Loucy (cell line): ENCODE results near the gene ACVR2A.

Experiments
- H2AFZ ChIP-seq: fragments of 200-600 bp; sonication (generic); 2 replicates; pipeline ENCODE4 v1.6.0; 2016; ENCODE audit warnings: antibody characterized with exemption, mild to moderate bottlenecking, low read length, moderate library complexity
- H3F3A ChIP-seq: fragments of 200-600 bp; 2 replicates; pipeline ENCODE4 v1.6.0; 2016; ENCODE audit warnings: antibody characterized with exemption, low read depth, mild to moderate bottlenecking
- H3K27me3 ChIP-seq: fragments of 200-600 bp; sonication (generic); 2 replicates; pipeline ENCODE4 v1.6.1; 2014; ENCODE audit warnings: low read length, mild to moderate bottlenecking; ENCODE audit not compliant: insufficient read depth, poor library complexity, severe bottlenecking
- H3K36me3 ChIP-seq: fragments of 200-600 bp; sonication (generic); 2 replicates; pipeline ENCODE4 v1.6.1; 2016; ENCODE audit warnings: low read length; ENCODE audit not compliant: insufficient read depth
- H3K4me1 ChIP-seq: fragments of 200-600 bp; sonication (generic); 2 replicates; pipeline ENCODE4 v1.5.1; 2014; ENCODE audit warnings: low read length, mild to moderate bottlenecking; ENCODE audit not compliant: insufficient read depth, poor library complexity, severe bottlenecking
- H3K4me2 ChIP-seq: fragments of 200-600 bp; sonication (generic); 2 replicates; pipeline ENCODE4 v1.6.0; 2014; ENCODE audit warnings: antibody characterized with exemption, low read length, low read depth, mild to moderate bottlenecking; ENCODE audit not compliant: poor library complexity, severe bottlenecking
- H3K4me3 ChIP-seq: fragments of 200-600 bp; sonication (generic); 2 replicates; pipeline ENCODE4 v1.5.1; 2014; ENCODE audit warnings: low read length, mild to moderate bottlenecking, mixed read lengths; ENCODE audit not compliant: poor library complexity, severe bottlenecking
- H3K79me2 ChIP-seq: fragments of 200-600 bp; sonication (generic); 2 replicates; pipeline ENCODE4 v1.6.1; 2014; ENCODE audit warnings: low read length; ENCODE audit not compliant: insufficient read depth
- H3K9ac ChIP-seq: fragments of 200-600 bp; sonication (generic); 2 replicates; pipeline ENCODE4 v1.6.0; 2014; ENCODE audit warnings: mild to moderate bottlenecking, low read depth, low read length, moderate library complexity; ENCODE audit not compliant: poor library complexity, severe bottlenecking
- H3K9me2 ChIP-seq: fragments of 200-600 bp; sonication (generic); replicated peaks from 2 replicates; pipeline ENCODE4 v1.6.1; 2016; ENCODE audit warnings: low read depth, low read length, mixed read lengths
- H3K9me3 ChIP-seq: fragments of 200-600 bp; sonication (generic); 2 replicates; pipeline ENCODE4 v1.6.1; 2014; ENCODE audit warnings: mild to moderate bottlenecking, antibody characterized with exemption, low read length, low read depth; ENCODE audit not compliant: insufficient read depth
- H4K20me1 ChIP-seq: fragments of 200-600 bp; sonication (generic); 2 replicates; pipeline ENCODE4 v1.6.0; 2014; ENCODE audit warnings: antibody characterized with exemption, low read length, mild to moderate bottlenecking; ENCODE audit not compliant: insufficient read depth, poor library complexity, severe bottlenecking
- EZH2phosphoT487 ChIP-seq: fragments of 200-600 bp; IDR thresholded peaks from 2 replicates; pipeline ENCODE4 v1.6.1; 2018; ENCODE audit warnings: antibody characterized with exemption, mild to moderate bottlenecking, moderate library complexity, borderline replicate concordance
- TF ChIP-seq, protein P1 (sequence below): fragments of 200-600 bp; sonication (generic); conservative IDR thresholded peaks from 2 replicates; pipeline ENCODE4 v1.5.1; 2014; ENCODE audit warnings: mild to moderate bottlenecking, antibody characterized with exemption, low read length

ACVR2A gene

GRCh38 chr2:147844697-147845410 lies at the start of gene ACVR2A:
TSS of gene ACVR2A (plus strand) at chr2:147845029. CDS start at chr2:147845153, 124 bp downstream.
- TF ChIP-seq, protein P1, sequence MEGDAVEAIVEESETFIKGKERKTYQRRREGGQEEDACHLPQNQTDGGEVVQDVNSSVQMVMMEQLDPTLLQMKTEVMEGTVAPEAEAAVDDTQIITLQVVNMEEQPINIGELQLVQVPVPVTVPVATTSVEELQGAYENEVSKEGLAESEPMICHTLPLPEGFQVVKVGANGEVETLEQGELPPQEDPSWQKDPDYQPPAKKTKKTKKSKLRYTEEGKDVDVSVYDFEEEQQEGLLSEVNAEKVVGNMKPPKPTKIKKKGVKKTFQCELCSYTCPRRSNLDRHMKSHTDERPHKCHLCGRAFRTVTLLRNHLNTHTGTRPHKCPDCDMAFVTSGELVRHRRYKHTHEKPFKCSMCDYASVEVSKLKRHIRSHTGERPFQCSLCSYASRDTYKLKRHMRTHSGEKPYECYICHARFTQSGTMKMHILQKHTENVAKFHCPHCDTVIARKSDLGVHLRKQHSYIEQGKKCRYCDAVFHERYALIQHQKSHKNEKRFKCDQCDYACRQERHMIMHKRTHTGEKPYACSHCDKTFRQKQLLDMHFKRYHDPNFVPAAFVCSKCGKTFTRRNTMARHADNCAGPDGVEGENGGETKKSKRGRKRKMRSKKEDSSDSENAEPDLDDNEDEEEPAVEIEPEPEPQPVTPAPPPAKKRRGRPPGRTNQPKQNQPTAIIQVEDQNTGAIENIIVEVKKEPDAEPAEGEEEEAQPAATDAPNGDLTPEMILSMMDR: no peak
- no peak for TF ChIP-seq EZH2phosphoT487
- no peak within 1 kb of the TSS for H2AFZ ChIP-seq
- no peaks in the 10 kb centered on the region for H4K20me1 ChIP-seq
- no peaks in the 10 kb centered on the region for H3K4me1 ChIP-seq
- no peak within 1 kb of the TSS for H3K4me3 ChIP-seq
- H3K27me3 ChIP-seq: no peaks in the 10 kb centered on the region
- no peak within 1 kb of the TSS for H3K4me2 ChIP-seq
- H3K79me2 ChIP-seq: no peaks in the 10 kb centered on the region
- H3F3A ChIP-seq: no peaks in the 10 kb centered on the region
- no peaks in the 10 kb centered on the region for H3K9me2 ChIP-seq
- no peak within 1 kb of the TSS for H3K9ac ChIP-seq
- H3K36me3 ChIP-seq: no peaks in the 10 kb centered on the region
- no peaks in the 10 kb centered on the region for H3K9me3 ChIP-seq

DNA sequence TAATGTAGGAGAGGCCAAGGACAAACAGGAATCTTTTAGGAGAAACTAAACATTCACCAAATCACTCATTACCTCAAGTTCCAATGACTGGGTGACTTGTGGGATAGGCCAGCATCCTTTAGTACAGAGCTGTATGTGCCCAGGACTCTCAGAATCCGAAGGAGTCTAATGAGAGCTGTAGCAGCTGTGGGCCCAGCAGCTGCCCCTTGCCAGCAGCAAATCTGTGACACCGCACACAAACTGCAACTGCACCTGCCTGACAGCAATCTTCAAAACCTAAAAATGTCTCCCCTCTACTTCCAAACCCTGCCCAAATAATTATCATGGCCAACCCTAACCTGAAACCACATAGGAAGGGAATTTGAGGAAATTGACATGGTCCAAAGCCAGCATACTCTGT lies 44.5 kb upstream of the ACVR2A start:
- Histone ChIP-seq H3F3A (no peaks in the 10 kb centered on the region), H3K4me1 (no peaks in the 10 kb centered on the region), H3K36me3 (no peaks in the 10 kb centered on the region), H3K79me2 (no peaks in the 10 kb centered on the region), H3K9ac (no peak overlapping the region), H2AFZ (no peak overlapping the region), H3K9me2 (no peaks in the 10 kb centered on the region), H4K20me1 (no peaks in the 10 kb centered on the region), H3K4me2 (no peak overlapping the region), H3K27me3 (no peaks in the 10 kb centered on the region), H3K4me3 (no peak overlapping the region), H3K9me3 (no peaks in the 10 kb centered on the region)
- no peak for TF ChIP-seq EZH2phosphoT487
- TF ChIP-seq, protein P1: no peak

- H3K36me3 ChIP-seq: no peaks in the 10 kb centered on the region
- no peaks in the 10 kb centered on the region for H3K27me3 ChIP-seq
- H3F3A ChIP-seq: no peaks in the 10 kb centered on the region
- no peak overlapping the region for H3K4me3 ChIP-seq
- H4K20me1 ChIP-seq: no peaks in the 10 kb centered on the region
- H3K9ac ChIP-seq: no peak overlapping the region
- H3K79me2 ChIP-seq: no peaks in the 10 kb centered on the region
- no peak overlapping the region for H2AFZ ChIP-seq
- H3K9me3 ChIP-seq: no peaks in the 10 kb centered on the region
- no peak overlapping the region for H3K4me2 ChIP-seq
- H3K9me2 ChIP-seq: no peaks in the 10 kb centered on the region
- TF ChIP-seq EZH2phosphoT487: no peak
- TF ChIP-seq, protein P1: no peak
- no peaks in the 10 kb centered on the region for H3K4me1 ChIP-seq
Observed at GRCh38 chr2:147806846-147807245, 38.0 kb upstream of the ACVR2A start.
